B cell (primary cell): ENCODE results near the gene RTL9.

Source experiments
- EZH2 ChIP-seq: IDR thresholded peaks from 2 replicates; pipeline ENCODE4 v1.6.1; 2012; ENCODE audit warnings: borderline replicate concordance, low read depth, mild to moderate bottlenecking, moderate library complexity, low read length; ENCODE audit not compliant: insufficient read depth, poor library complexity, severe bottlenecking
- TF ChIP-seq, protein P1 (sequence below): fragments of 200-600 bp; IDR thresholded peaks from one replicate; pipeline ENCODE4 v1.8.0; 2022; ENCODE audit warnings: antibody characterized with exemption, mild to moderate bottlenecking

DNA sequence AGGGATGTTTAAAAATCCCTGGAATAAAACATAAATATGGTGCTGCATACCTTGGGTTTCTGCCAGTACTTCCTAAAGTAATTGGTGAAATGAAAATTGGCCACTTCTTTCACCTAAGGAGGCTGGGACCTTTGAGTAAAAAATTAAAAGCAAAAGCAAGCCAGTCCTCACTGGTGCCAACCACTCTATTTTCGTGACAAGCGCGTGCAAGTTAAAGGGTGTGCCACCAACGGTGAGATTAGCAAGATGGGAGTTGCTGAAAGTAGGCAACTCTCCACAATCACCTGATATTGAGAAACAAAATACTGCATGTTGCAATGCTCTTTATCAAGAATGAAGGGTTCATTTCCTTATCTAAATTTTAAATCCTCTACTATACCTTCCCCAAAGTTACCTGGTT is 19.7 kb upstream of the RTL9 start:
- no peak for TF ChIP-seq EZH2
- TF ChIP-seq, protein P1, sequence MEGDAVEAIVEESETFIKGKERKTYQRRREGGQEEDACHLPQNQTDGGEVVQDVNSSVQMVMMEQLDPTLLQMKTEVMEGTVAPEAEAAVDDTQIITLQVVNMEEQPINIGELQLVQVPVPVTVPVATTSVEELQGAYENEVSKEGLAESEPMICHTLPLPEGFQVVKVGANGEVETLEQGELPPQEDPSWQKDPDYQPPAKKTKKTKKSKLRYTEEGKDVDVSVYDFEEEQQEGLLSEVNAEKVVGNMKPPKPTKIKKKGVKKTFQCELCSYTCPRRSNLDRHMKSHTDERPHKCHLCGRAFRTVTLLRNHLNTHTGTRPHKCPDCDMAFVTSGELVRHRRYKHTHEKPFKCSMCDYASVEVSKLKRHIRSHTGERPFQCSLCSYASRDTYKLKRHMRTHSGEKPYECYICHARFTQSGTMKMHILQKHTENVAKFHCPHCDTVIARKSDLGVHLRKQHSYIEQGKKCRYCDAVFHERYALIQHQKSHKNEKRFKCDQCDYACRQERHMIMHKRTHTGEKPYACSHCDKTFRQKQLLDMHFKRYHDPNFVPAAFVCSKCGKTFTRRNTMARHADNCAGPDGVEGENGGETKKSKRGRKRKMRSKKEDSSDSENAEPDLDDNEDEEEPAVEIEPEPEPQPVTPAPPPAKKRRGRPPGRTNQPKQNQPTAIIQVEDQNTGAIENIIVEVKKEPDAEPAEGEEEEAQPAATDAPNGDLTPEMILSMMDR = no peak
